Measurements from ENCODE around the gene QPCTL. TPM values are rescaled to one million over a fixed set of nuclear protein-coding genes. Genes with fewer than 3 reads are reported as not detected.
A peak's percentile ranks its signal among the peaks of the same experiment; 100 is the strongest.

The QPCTL gene
- total and polyA plus RNA-seq, 2 of the 13 experiments (the other 11 are each of a cell fraction or from before 2014, with no cell fraction given) = 16.0 to 19.1 TPM

DNA sequence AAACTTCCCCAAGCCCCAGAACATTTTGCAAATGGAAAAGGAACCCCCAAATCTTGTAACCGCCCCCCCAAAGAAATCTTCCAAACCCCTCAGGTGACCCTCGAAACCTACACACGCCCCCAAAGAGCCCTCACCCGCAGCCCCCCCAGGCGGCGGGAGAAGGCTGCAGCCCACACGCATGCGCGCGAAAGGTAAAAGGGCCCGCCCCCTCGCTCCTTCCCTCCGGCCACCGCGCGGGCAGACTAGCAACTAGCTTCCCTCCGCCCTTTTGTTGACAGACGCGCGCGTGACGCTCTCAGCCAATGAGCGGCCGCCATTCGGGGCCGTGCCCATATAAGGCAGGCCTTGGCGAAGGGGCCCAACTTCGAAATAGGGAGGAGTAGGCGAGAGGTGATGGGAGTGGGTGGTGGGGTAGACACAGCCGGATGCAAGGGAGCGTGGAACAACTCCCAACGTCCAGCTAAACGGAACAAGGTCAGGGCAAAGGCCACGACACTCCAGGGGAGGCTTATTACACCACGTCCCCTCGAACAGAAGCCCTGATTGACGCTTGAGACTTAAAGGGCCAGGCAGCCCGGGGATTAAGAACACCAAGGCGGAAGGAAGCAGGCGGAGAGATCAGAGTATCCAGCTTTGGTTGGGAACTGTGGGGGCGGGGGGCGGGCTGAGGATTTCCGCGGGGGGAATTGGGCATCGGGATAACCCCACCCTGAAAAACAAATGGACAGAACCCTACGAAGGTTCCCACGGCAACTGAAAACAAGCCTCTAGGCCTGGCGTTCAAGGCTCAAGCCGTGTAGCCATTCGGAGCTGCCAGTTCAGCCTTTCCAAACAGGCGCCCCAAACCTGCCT is 24.9 kb downstream of the QPCTL start (continued):
- TF ChIP-seq, protein P1, sequence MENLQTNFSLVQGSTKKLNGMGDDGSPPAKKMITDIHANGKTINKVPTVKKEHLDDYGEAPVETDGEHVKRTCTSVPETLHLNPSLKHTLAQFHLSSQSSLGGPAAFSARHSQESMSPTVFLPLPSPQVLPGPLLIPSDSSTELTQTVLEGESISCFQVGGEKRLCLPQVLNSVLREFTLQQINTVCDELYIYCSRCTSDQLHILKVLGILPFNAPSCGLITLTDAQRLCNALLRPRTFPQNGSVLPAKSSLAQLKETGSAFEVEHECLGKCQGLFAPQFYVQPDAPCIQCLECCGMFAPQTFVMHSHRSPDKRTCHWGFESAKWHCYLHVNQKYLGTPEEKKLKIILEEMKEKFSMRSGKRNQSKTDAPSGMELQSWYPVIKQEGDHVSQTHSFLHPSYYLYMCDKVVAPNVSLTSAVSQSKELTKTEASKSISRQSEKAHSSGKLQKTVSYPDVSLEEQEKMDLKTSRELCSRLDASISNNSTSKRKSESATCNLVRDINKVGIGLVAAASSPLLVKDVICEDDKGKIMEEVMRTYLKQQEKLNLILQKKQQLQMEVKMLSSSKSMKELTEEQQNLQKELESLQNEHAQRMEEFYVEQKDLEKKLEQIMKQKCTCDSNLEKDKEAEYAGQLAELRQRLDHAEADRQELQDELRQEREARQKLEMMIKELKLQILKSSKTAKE (CRISPR knock-in tag; IDR thresholded peaks at IDR 0.05; ENCODE audit: borderline replicate concordance) = peak; percentile 62; the same call in 1 of the 2 replicates
- TF ChIP-seq ZNF121 (CRISPR knock-in tag; IDR thresholded peaks at IDR 0.05) (no peak), TGIF2 (CRISPR knock-in tag; IDR thresholded peaks at IDR 0.05) (peak; percentile 32; the same call in 1 of the 2 replicates), KDM5A (IDR thresholded peaks at IDR 0.05; ENCODE audit: borderline replicate concordance, low read length) (peak; percentile 66; the same call in 1 of the 2 replicates), POLR2G (IDR thresholded peaks at IDR 0.05; ENCODE audit: low read depth, low read length) (peak; percentile 64; the same call in 1 of the 2 replicates), SALL1 (CRISPR knock-in tag; IDR thresholded peaks at IDR 0.05) (peak; percentile 91), JDP2 (CRISPR knock-in tag; IDR thresholded peaks at IDR 0.05; ENCODE audit: borderline replicate concordance) (no peak), TCF7 (IDR thresholded peaks at IDR 0.05; ENCODE audit: low read depth) (peak; percentile 69), FOSL1 (CRISPR knock-in tag; IDR thresholded peaks at IDR 0.05; ENCODE audit: borderline replicate concordance) (no peak), KAT8 (CRISPR knock-in tag; IDR thresholded peaks at IDR 0.05) (peak; percentile 61; the same call in 1 of the 2 replicates), ZSCAN30 (CRISPR knock-in tag; IDR thresholded peaks at IDR 0.05) (no peak), ZFP90 (CRISPR knock-in tag; IDR thresholded peaks at IDR 0.05; ENCODE audit: borderline replicate concordance) (peak; percentile 88), FOXP1 (IDR thresholded peaks at IDR 0.05) (peak; percentile 70; the same call in 1 of the 2 replicates), FOXP1 (CRISPR knock-in tag; IDR thresholded peaks at IDR 0.05) (peak; percentile 68), TBX3 (IDR thresholded peaks at IDR 0.05; ENCODE audit: borderline replicate concordance) (peak; percentile 89)
- TF ChIP-seq, protein P2, sequence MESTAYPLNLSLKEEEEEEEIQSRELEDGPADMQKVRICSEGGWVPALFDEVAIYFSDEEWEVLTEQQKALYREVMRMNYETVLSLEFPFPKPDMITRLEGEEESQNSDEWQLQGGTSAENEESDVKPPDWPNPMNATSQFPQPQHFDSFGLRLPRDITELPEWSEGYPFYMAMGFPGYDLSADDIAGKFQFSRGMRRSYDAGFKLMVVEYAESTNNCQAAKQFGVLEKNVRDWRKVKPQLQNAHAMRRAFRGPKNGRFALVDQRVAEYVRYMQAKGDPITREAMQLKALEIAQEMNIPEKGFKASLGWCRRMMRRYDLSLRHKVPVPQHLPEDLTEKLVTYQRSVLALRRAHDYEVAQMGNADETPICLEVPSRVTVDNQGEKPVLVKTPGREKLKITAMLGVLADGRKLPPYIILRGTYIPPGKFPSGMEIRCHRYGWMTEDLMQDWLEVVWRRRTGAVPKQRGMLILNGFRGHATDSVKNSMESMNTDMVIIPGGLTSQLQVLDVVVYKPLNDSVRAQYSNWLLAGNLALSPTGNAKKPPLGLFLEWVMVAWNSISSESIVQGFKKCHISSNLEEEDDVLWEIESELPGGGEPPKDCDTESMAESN (CRISPR knock-in tag; conservative IDR thresholded peaks at IDR 0.05) = no peak; the same call in 1 of the 2 replicates
- TF ChIP-seq, protein P3, sequence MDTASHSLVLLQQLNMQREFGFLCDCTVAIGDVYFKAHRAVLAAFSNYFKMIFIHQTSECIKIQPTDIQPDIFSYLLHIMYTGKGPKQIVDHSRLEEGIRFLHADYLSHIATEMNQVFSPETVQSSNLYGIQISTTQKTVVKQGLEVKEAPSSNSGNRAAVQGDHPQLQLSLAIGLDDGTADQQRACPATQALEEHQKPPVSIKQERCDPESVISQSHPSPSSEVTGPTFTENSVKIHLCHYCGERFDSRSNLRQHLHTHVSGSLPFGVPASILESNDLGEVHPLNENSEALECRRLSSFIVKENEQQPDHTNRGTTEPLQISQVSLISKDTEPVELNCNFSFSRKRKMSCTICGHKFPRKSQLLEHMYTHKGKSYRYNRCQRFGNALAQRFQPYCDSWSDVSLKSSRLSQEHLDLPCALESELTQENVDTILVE (CRISPR knock-in tag; IDR thresholded peaks at IDR 0.05) = no peak; the same call in 1 of the 2 replicates
- TF ChIP-seq, protein P4, sequence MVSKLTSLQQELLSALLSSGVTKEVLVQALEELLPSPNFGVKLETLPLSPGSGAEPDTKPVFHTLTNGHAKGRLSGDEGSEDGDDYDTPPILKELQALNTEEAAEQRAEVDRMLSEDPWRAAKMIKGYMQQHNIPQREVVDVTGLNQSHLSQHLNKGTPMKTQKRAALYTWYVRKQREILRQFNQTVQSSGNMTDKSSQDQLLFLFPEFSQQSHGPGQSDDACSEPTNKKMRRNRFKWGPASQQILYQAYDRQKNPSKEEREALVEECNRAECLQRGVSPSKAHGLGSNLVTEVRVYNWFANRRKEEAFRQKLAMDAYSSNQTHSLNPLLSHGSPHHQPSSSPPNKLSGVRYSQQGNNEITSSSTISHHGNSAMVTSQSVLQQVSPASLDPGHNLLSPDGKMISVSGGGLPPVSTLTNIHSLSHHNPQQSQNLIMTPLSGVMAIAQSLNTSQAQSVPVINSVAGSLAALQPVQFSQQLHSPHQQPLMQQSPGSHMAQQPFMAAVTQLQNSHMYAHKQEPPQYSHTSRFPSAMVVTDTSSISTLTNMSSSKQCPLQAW (CRISPR knock-in tag; IDR thresholded peaks at IDR 0.05) = peak; percentile 90
- TF ChIP-seq, protein P5, sequence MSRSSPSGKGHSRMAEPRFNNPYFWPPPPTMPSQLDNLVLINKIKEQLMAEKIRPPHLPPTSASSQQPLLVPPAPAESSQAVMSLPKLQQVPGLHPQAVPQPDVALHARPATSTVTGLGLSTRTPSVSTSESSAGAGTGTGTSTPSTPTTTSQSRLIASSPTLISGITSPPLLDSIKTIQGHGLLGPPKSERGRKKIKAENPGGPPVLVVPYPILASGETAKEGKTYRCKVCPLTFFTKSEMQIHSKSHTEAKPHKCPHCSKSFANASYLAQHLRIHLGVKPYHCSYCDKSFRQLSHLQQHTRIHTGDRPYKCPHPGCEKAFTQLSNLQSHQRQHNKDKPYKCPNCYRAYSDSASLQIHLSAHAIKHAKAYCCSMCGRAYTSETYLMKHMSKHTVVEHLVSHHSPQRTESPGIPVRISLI (CRISPR knock-in tag; IDR thresholded peaks at IDR 0.05; ENCODE audit: borderline replicate concordance) = 0 out of 2 replicates have a peak, but pooled peaks have one; percentile 20
